ENCODE results near the gene ZNF317. TPM values are rescaled to one million over a fixed set of nuclear protein-coding genes. Genes with fewer than 3 reads are reported as not detected.

The ZNF317 gene
- total and polyA plus RNA-seq, 7 donors = 11.4 to 24.5 (median 16.7) TPM

DNA sequence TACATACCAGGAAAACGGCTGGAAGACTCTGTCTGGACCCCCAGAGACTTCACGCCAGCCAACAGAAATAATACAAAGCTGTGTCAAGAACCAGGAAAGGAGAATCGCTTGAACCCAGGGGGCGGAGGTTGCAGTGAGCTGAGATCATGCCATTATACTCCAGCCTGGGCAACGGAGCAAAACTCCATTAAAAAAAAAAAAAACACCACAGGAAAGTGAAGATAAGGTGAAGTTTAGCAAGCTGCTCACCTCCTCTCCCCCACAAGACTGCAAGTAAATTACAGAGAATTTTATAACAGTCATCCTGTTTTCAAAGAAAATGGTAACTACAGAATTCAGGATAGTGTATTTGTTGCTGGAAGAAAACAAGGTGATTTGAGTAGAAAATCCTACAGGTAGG is 23.6 kb upstream of the ZNF317 start:
- Histone ChIP-seq H3K27me3 (peaks cover 0 to 12% (median 0%) of the 10 kb centered on the region in 3 donors), H3K9me3 (no peaks in the 10 kb centered on the region), H3K36me3 (no peaks in the 10 kb centered on the region), H3K4me3 (no peak overlapping the region), H3K4me1 (no peaks in the 10 kb centered on the region), H3K27ac (no peak overlapping the region)
- TF ChIP-seq POLR2AphosphoS5 (IDR thresholded peaks at IDR 0.05) = no peak
- TF ChIP-seq POLR2A (IDR thresholded peaks at IDR 0.05) = no peak
- no peak for TF ChIP-seq CTCF (IDR thresholded peaks at IDR 0.05)
- TF ChIP-seq EP300 (IDR thresholded peaks at IDR 0.05) = no peak
- WGBS, 2 donors = 56 to 62% methylated on average over 5 of the region's 5 CpGs
- intact Hi-C loops (cut with DNase I) = no loop called here
- DNase-seq = no peak

GRCh38 chr19:9126900-9127405 is 13.2 kb upstream of the ZNF317 start, which contains the start of gene OR7G3:
TSS of gene OR7G3 (minus strand) at chr19:9126950. CDS start at chr19:9126950, 0 bp downstream.
- Histone ChIP-seq H3K36me3 (no peaks in the 10 kb centered on the region), H3K27me3 (peaks cover 0 to 22% (median 0%) of the 10 kb centered on the region in 3 donors), H3K4me1 (no peaks in the 10 kb centered on the region), H3K27ac (no peak within 1 kb of the TSS), H3K4me3 (no peak within 1 kb of the TSS), H3K9me3 (no peaks in the 10 kb centered on the region)
- TF ChIP-seq CTCF (IDR thresholded peaks at IDR 0.05) = no peak
- no peak for TF ChIP-seq EP300 (IDR thresholded peaks at IDR 0.05)
- TF ChIP-seq POLR2AphosphoS5 (IDR thresholded peaks at IDR 0.05) = no peak
- TF ChIP-seq POLR2A (IDR thresholded peaks at IDR 0.05) = no peak
- 76 to 81% methylated on average over 1 of the region's 1 CpG for WGBS, 2 donors
- no peak for DNase-seq
- intact Hi-C loops (cut with DNase I) = no loop called here

DNA sequence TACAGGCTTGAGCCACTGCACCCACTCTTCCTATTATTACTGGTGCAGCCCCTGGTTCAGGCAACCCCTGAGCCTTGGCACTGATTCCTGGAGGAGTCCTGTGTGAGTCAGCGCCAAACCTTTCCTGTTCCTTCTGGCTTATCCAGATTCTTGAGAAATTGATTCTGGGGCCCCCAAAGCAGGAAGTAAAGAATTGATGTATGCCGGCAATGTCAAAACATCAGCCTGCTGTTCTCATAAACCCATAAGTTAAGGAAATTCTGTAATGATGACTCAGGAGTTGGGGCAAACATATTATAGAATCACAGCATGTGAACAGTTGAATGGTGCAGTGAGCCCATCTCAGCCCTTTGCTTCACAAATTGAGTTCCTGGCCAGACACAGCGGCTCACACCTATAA is 12.0 kb upstream of the ZNF317 start:
- 59 to 66% methylated on average over 3 of the region's 3 CpGs for WGBS, 2 donors
- Histone ChIP-seq H3K36me3 (no peaks in the 10 kb centered on the region), H3K27me3 (peaks cover 0 to 22% (median 0%) of the 10 kb centered on the region in 3 donors), H3K4me1 (no peaks in the 10 kb centered on the region), H3K27ac (no peak overlapping the region), H3K9me3 (no peaks in the 10 kb centered on the region), H3K4me3 (no peak overlapping the region)
- DNase-seq = no peak
- TF ChIP-seq POLR2A (IDR thresholded peaks at IDR 0.05) (no peak), EP300 (IDR thresholded peaks at IDR 0.05) (no peak), CTCF (IDR thresholded peaks at IDR 0.05) (no peak), POLR2AphosphoS5 (IDR thresholded peaks at IDR 0.05) (no peak)
- intact Hi-C loops (cut with DNase I) = no loop called here

DNA sequence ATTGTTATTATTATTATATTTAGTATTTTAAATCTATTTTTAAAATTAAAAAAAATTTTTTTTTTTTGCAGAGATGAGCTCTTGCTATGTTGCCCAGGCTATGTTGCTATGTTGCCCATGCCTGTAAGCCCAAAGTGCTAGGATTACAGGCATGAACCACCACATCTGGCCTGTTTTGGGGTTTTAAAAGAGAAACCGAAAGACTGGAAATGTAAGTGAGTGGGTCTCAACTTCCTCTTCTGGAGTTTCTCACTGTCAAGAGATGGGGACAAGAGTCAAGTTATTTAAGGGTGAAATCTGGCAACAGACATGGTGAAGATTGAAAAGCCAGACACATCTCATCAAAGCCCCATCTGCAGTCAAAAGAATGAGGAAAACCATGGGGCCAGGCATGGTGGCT is 9.2 kb upstream of the ZNF317 start:
- no peaks in the 10 kb centered on the region for H3K4me1 ChIP-seq
- H3K27me3 ChIP-seq = peaks cover 0 to 21% (median 0%) of the 10 kb centered on the region in 3 donors
- no peak for TF ChIP-seq POLR2A (IDR thresholded peaks at IDR 0.05)
- no peak for TF ChIP-seq CTCF (IDR thresholded peaks at IDR 0.05)
- TF ChIP-seq POLR2AphosphoS5 (IDR thresholded peaks at IDR 0.05) = no peak
- TF ChIP-seq EP300 (IDR thresholded peaks at IDR 0.05) = no peak
- WGBS, 2 donors = 25 to 81% methylated on average over 1 of the region's 1 CpG
- no peak overlapping the region for H3K4me3 ChIP-seq
- intact Hi-C loops (cut with DNase I) = no loop called here
- H3K27ac ChIP-seq = no peak overlapping the region
- no peaks in the 10 kb centered on the region for H3K9me3 ChIP-seq
- DNase-seq = no peak
- H3K36me3 ChIP-seq = no peaks in the 10 kb centered on the region

- no peak overlapping the region for H3K27ac ChIP-seq
- H3K4me3 ChIP-seq = no peak overlapping the region
- WGBS, 2 donors = 62 to 64% methylated on average over 5 of the region's 5 CpGs
- no peaks in the 10 kb centered on the region for H3K9me3 ChIP-seq
- no peaks in the 10 kb centered on the region for H3K4me1 ChIP-seq
- intact Hi-C loops (cut with DNase I) = no loop called here
- H3K36me3 ChIP-seq = no peaks in the 10 kb centered on the region
- H3K27me3 ChIP-seq = peaks cover 0 to 13% (median 0%) of the 10 kb centered on the region in 3 donors
- TF ChIP-seq EP300 (IDR thresholded peaks at IDR 0.05) (no peak), CTCF (IDR thresholded peaks at IDR 0.05) (no peak), POLR2AphosphoS5 (IDR thresholded peaks at IDR 0.05) (no peak), POLR2A (IDR thresholded peaks at IDR 0.05) (no peak)
- DNase-seq = no peak
These were observed 7.8 kb upstream of the ZNF317 start for GRCh38 chr19:9132422-9132821.
